ENCODE data around the gene JCHAIN.
"Not testable (repeated sequence)": the region's sequence is repeated elsewhere in the genome, so short reads cannot be mapped to it uniquely, and the experiment has no call there.

JCHAIN gene

GRCh38 chr4:70704931-70705182 is 38.5 kb upstream of the JCHAIN start:
- no peaks in the 10 kb centered on the region for H3K27me3 ChIP-seq (ENCODE audit: control insufficient read depth, insufficient read depth, low read length)
- peak overlapping the region; percentile 83 for H3K9ac ChIP-seq (ENCODE audit: low read length)
- no peak overlapping the region for H3K4me3 ChIP-seq (ENCODE audit: low read length)
- no peaks in the 10 kb centered on the region for H3K36me3 ChIP-seq (ENCODE audit: control insufficient read depth, insufficient read depth, low read length)
- H3K9me3 ChIP-seq (ENCODE audit: control insufficient read depth, low read length) = no peaks in the 10 kb centered on the region
- H3K4me1 ChIP-seq (ENCODE audit: control insufficient read depth, insufficient read depth, low read length) = peaks cover 16% of the 10 kb centered on the region

GRCh38 chr4:70704215-70704930 is 38.1 kb upstream of the JCHAIN start:
- peak overlapping the region; percentile 57 for H3K4me3 ChIP-seq (ENCODE audit: low read length)
- no peaks in the 10 kb centered on the region for H3K27me3 ChIP-seq (ENCODE audit: control insufficient read depth, insufficient read depth, low read length)
- no peaks in the 10 kb centered on the region for H3K36me3 ChIP-seq (ENCODE audit: control insufficient read depth, insufficient read depth, low read length)
- H3K4me1 ChIP-seq (ENCODE audit: control insufficient read depth, insufficient read depth, low read length) = peaks cover 11% of the 10 kb centered on the region
- peak overlapping the region; percentile 83 for H3K9ac ChIP-seq (ENCODE audit: low read length)
- no peaks in the 10 kb centered on the region for H3K9me3 ChIP-seq (ENCODE audit: control insufficient read depth, low read length)

- no peaks in the 10 kb centered on the region for H3K27me3 ChIP-seq (ENCODE audit: control insufficient read depth, insufficient read depth, low read length)
- H3K36me3 ChIP-seq (ENCODE audit: control insufficient read depth, insufficient read depth, low read length) = no peaks in the 10 kb centered on the region
- H3K4me1 ChIP-seq (ENCODE audit: control insufficient read depth, insufficient read depth, low read length) = peaks cover 9% of the 10 kb centered on the region
- peak overlapping the region; percentile 57 for H3K4me3 ChIP-seq (ENCODE audit: low read length)
- H3K9ac ChIP-seq (ENCODE audit: low read length) = peak overlapping the region; percentile 83
- H3K9me3 ChIP-seq (ENCODE audit: control insufficient read depth, low read length) = no peaks in the 10 kb centered on the region
These were observed 37.4 kb upstream of the JCHAIN start for GRCh38 chr4:70703619-70704214.

- H3K4me3 ChIP-seq (ENCODE audit: low read length); H3K36me3 ChIP-seq (ENCODE audit: control insufficient read depth, insufficient read depth, low read length); H3K9ac ChIP-seq (ENCODE audit: low read length); H3K27me3 ChIP-seq (ENCODE audit: control insufficient read depth, insufficient read depth, low read length); H3K9me3 ChIP-seq (ENCODE audit: control insufficient read depth, low read length); H3K4me1 ChIP-seq (ENCODE audit: control insufficient read depth, insufficient read depth, low read length): not testable (repeated sequence)
These were observed 36.3 kb upstream of the JCHAIN start for GRCh38 chr4:70702592-70702991.

GRCh38 chr4:70701271-70701670 is 35.0 kb upstream of the JCHAIN start:
- no peaks in the 10 kb centered on the region for H3K9me3 ChIP-seq (ENCODE audit: control insufficient read depth, low read length)
- no peak overlapping the region for H3K9ac ChIP-seq (ENCODE audit: low read length)
- no peaks in the 10 kb centered on the region for H3K27me3 ChIP-seq (ENCODE audit: control insufficient read depth, insufficient read depth, low read length)
- no peaks in the 10 kb centered on the region for H3K36me3 ChIP-seq (ENCODE audit: control insufficient read depth, insufficient read depth, low read length)
- H3K4me1 ChIP-seq (ENCODE audit: control insufficient read depth, insufficient read depth, low read length) = peaks cover 2% of the 10 kb centered on the region
- H3K4me3 ChIP-seq (ENCODE audit: low read length) = no peak overlapping the region

- Histone ChIP-seq H3K9ac (ENCODE audit: low read length) (no peak overlapping the region), H3K4me1 (ENCODE audit: control insufficient read depth, insufficient read depth, low read length) (no peaks in the 10 kb centered on the region), H3K9me3 (ENCODE audit: control insufficient read depth, low read length) (no peaks in the 10 kb centered on the region), H3K36me3 (ENCODE audit: control insufficient read depth, insufficient read depth, low read length) (no peaks in the 10 kb centered on the region), H3K4me3 (ENCODE audit: low read length) (no peak overlapping the region), H3K27me3 (ENCODE audit: control insufficient read depth, insufficient read depth, low read length) (no peaks in the 10 kb centered on the region)
These were observed 34.4 kb upstream of the JCHAIN start for GRCh38 chr4:70700712-70701111.

- not testable (repeated sequence) for H3K4me3 ChIP-seq (ENCODE audit: low read length); H3K27me3 ChIP-seq (ENCODE audit: control insufficient read depth, insufficient read depth, low read length); H3K36me3 ChIP-seq (ENCODE audit: control insufficient read depth, insufficient read depth, low read length); H3K9ac ChIP-seq (ENCODE audit: low read length); H3K9me3 ChIP-seq (ENCODE audit: control insufficient read depth, low read length); H3K4me1 ChIP-seq (ENCODE audit: control insufficient read depth, insufficient read depth, low read length)
These were observed 32.1 kb upstream of the JCHAIN start for GRCh38 chr4:70698435-70698834.

GRCh38 chr4:70694633-70695032 is 28.3 kb upstream of the JCHAIN start:
- H3K36me3 ChIP-seq (ENCODE audit: control insufficient read depth, insufficient read depth, low read length); H3K4me1 ChIP-seq (ENCODE audit: control insufficient read depth, insufficient read depth, low read length); H3K27me3 ChIP-seq (ENCODE audit: control insufficient read depth, insufficient read depth, low read length); H3K4me3 ChIP-seq (ENCODE audit: low read length); H3K9me3 ChIP-seq (ENCODE audit: control insufficient read depth, low read length); H3K9ac ChIP-seq (ENCODE audit: low read length): not testable (repeated sequence)

GRCh38 chr4:70691661-70692060 is 25.4 kb upstream of the JCHAIN start:
- Histone ChIP-seq H3K4me3 (ENCODE audit: low read length) (no peak overlapping the region), H3K36me3 (ENCODE audit: control insufficient read depth, insufficient read depth, low read length) (no peaks in the 10 kb centered on the region), H3K9me3 (ENCODE audit: control insufficient read depth, low read length) (no peaks in the 10 kb centered on the region), H3K27me3 (ENCODE audit: control insufficient read depth, insufficient read depth, low read length) (no peaks in the 10 kb centered on the region), H3K9ac (ENCODE audit: low read length) (no peak overlapping the region), H3K4me1 (ENCODE audit: control insufficient read depth, insufficient read depth, low read length) (peaks cover 8% of the 10 kb centered on the region)

- peaks cover 8% of the 10 kb centered on the region for H3K4me1 ChIP-seq (ENCODE audit: control insufficient read depth, insufficient read depth, low read length)
- no peaks in the 10 kb centered on the region for H3K36me3 ChIP-seq (ENCODE audit: control insufficient read depth, insufficient read depth, low read length)
- H3K9me3 ChIP-seq (ENCODE audit: control insufficient read depth, low read length) = no peaks in the 10 kb centered on the region
- no peaks in the 10 kb centered on the region for H3K27me3 ChIP-seq (ENCODE audit: control insufficient read depth, insufficient read depth, low read length)
- H3K9ac ChIP-seq (ENCODE audit: low read length) = peak overlapping the region; percentile 97
- H3K4me3 ChIP-seq (ENCODE audit: low read length) = peak overlapping the region; percentile 42
These were observed 22.5 kb upstream of the JCHAIN start for GRCh38 chr4:70688795-70689231.

- Histone ChIP-seq H3K36me3 (ENCODE audit: control insufficient read depth, insufficient read depth, low read length) (no peaks in the 10 kb centered on the region), H3K4me3 (ENCODE audit: low read length) (peak within 1 kb of the TSS; percentile 42), H3K9ac (ENCODE audit: low read length) (peak within 1 kb of the TSS; percentile 97), H3K4me1 (ENCODE audit: control insufficient read depth, insufficient read depth, low read length) (peaks cover 8% of the 10 kb centered on the region), H3K27me3 (ENCODE audit: control insufficient read depth, insufficient read depth, low read length) (no peaks in the 10 kb centered on the region), H3K9me3 (ENCODE audit: control insufficient read depth, low read length) (no peaks in the 10 kb centered on the region)
These were observed 21.8 kb upstream of the JCHAIN start, which contains the start of gene UTP3 for GRCh38 chr4:70687821-70688794. TSS of gene UTP3 (plus strand) at chr4:70688532. CDS start at chr4:70688678, 146 bp downstream.

- no peaks in the 10 kb centered on the region for H3K27me3 ChIP-seq (ENCODE audit: control insufficient read depth, insufficient read depth, low read length)
- peak overlapping the region; percentile 97 for H3K9ac ChIP-seq (ENCODE audit: low read length)
- no peaks in the 10 kb centered on the region for H3K36me3 ChIP-seq (ENCODE audit: control insufficient read depth, insufficient read depth, low read length)
- peaks cover 8% of the 10 kb centered on the region for H3K4me1 ChIP-seq (ENCODE audit: control insufficient read depth, insufficient read depth, low read length)
- H3K9me3 ChIP-seq (ENCODE audit: control insufficient read depth, low read length) = no peaks in the 10 kb centered on the region
- H3K4me3 ChIP-seq (ENCODE audit: low read length) = peak overlapping the region; percentile 42
These were observed 21.1 kb upstream of the JCHAIN start for GRCh38 chr4:70687392-70687791.

All from mucosa of stomach (tissue), 1 donor.